CD8-positive, alpha-beta memory T cell (primary cell): ENCODE measurements around the gene SSU72. TPM values are rescaled to one million over a fixed set of nuclear protein-coding genes. Genes with fewer than 3 reads are reported as not detected.
A peak's percentile ranks its signal among the peaks of the same experiment; 100 is the strongest.

Experiments
- CTCF ChIA-PET: fragments of 350-600 bp; sonication (Branson Sonifier 250); formaldehyde crosslinking; loops from one replicate; lab custom pipeline; 2021; ENCODE audit warnings: antibody characterized with exemption; lab: Charles Lee
- POLR2A ChIA-PET: fragments of 350-600 bp; sonication (Branson Sonifier 250); formaldehyde crosslinking; loops from one replicate; lab custom pipeline; 2021; ENCODE audit warnings: antibody characterized with exemption; lab: Charles Lee
- DNase-seq, 5 donors: peaks; one replicate each; pipeline versions ENCODE4 v3.0.0 to v3.0.0-alpha.2; 2020 to 2022; ENCODE audit warnings: mixed read lengths in 1 of 5
- H3K27ac ChIP-seq: one replicate; pipeline ENCODE4 v1.7.0; 2013; ENCODE audit warnings: low read depth, mild to moderate bottlenecking, low read length, moderate library complexity
- H3K27me3 ChIP-seq: 2 replicates; pipeline ENCODE4 v1.7.0; 2013; ENCODE audit warnings: low read length, mild to moderate bottlenecking; ENCODE audit not compliant: insufficient read depth, poor library complexity, severe bottlenecking
- H3K36me3 ChIP-seq: 2 replicates; pipeline ENCODE4 v1.7.0; 2013; ENCODE audit warnings: mild to moderate bottlenecking, low read length, moderate library complexity; ENCODE audit not compliant: insufficient read depth
- H3K4me1 ChIP-seq: 2 replicates; pipeline ENCODE4 v1.7.0; 2013; ENCODE audit warnings: mild to moderate bottlenecking, low read length, moderate library complexity; ENCODE audit not compliant: insufficient read depth
- H3K4me3 ChIP-seq: 2 replicates; pipeline ENCODE4 v1.7.0; 2013; ENCODE audit warnings: mild to moderate bottlenecking, low read length
- H3K9me3 ChIP-seq: 2 replicates; pipeline ENCODE4 v1.7.0; 2013; ENCODE audit warnings: mild to moderate bottlenecking, low read length
- H3K27ac Mint-ChIP-seq, 8 donors: one replicate each; pipeline ENCODE4 v1.8.0; 2020 to 2021; ENCODE audit warnings: mixed read lengths in 8 of 8, mild to moderate bottlenecking in 6 of 8, inconsistent platforms in 3 of 8, moderate library complexity in 3 of 8
- H3K27me3 Mint-ChIP-seq, 2 donors: one replicate each; pipeline ENCODE4 v1.8.0; 2020 to 2021; ENCODE audit warnings: mixed read lengths in 2 of 2, mild to moderate bottlenecking in 1 of 2, moderate library complexity in 1 of 2
- H3K36me3 Mint-ChIP-seq, 3 donors: one replicate each; pipeline ENCODE4 v1.8.0; 2020 to 2021; ENCODE audit warnings: mixed read lengths in 3 of 3, inconsistent platforms in 1 of 3, mild to moderate bottlenecking in 1 of 3
- H3K4me1 Mint-ChIP-seq, 3 donors: one replicate each; pipeline ENCODE4 v1.8.0; 2020 to 2021; ENCODE audit warnings: mixed read lengths in 3 of 3, inconsistent platforms in 1 of 3, mild to moderate bottlenecking in 1 of 3
- H3K4me3 Mint-ChIP-seq, 7 donors: one replicate each; pipeline ENCODE4 v1.8.0; 2020 to 2021; ENCODE audit warnings: mixed read lengths in 7 of 7, mild to moderate bottlenecking in 6 of 7, moderate library complexity in 4 of 7, inconsistent platforms in 2 of 7
- H3K9me3 Mint-ChIP-seq, 5 donors: one replicate each; pipeline ENCODE4 v1.8.0; 2020 to 2022; ENCODE audit warnings: mixed read lengths in 5 of 5, mild to moderate bottlenecking in 3 of 5, moderate library complexity in 2 of 5, inconsistent platforms in 1 of 5
- polyA plus RNA-seq: library from polyadenylated mRNA; unstranded; fragments of 300-500 nt; fragmentation: Illumina TruSeq; gene quantifications from one replicate; pipeline ENCODE4 v1.2.3, GENCODE V29; 2021
- total RNA-seq, 2 experiments: library from RNA; stranded (reverse); gene quantifications; one replicate each; pipeline ENCODE4 v1.2.3, GENCODE V29; 2021

The SSU72 gene
- 100 to 1,000 TPM; 123 to 128 TPM for total RNA-seq
- polyA plus RNA-seq: 231 TPM

GRCh38 chr1:1574721-1575537 lies at the start of gene SSU72:
SSU72 (minus strand) TSS chr1:1574863; CDS start chr1:1574557, 306 bp downstream.
- H3K27ac ChIP-seq: peak within 1 kb of the TSS; percentile 98
- peaks cover 0 to 10% of the 10 kb centered on the region in 2 donors for H3K27me3 Mint-ChIP-seq
- no peaks in the 10 kb centered on the region for H3K27me3 ChIP-seq
- ChIA-PET CTCF (no interaction called here), POLR2A (interaction anchor here (1.0 kb wide), 2 partner anchors 39 to 55 kb away, joined by 3 to 5 read pairs; no protein-coding TSS in a partner anchor)
- H3K36me3 Mint-ChIP-seq: peaks cover 0 to 26% (median 6%) of the 10 kb centered on the region in 3 donors
- H3K9me3 Mint-ChIP-seq: peaks cover 0 to 3% (median 0%) of the 10 kb centered on the region in 5 donors
- no peaks in the 10 kb centered on the region for H3K9me3 ChIP-seq
- peaks cover 25% of the 10 kb centered on the region for H3K4me1 ChIP-seq
- peaks cover 25 to 43% (median 31%) of the 10 kb centered on the region in 3 donors for H3K4me1 Mint-ChIP-seq
- peaks cover 6% of the 10 kb centered on the region for H3K36me3 ChIP-seq
- peak within 1 kb of the TSS; percentile 80 for H3K4me3 ChIP-seq
- H3K4me3 Mint-ChIP-seq: peak within 1 kb of the TSS; percentile 96 to 99 (median 97)
- peak within 1 kb of the TSS; percentile 99 to 100 (median 100) for H3K27ac Mint-ChIP-seq
- DNase-seq: peak; percentile 89 to 95 (median 92)

GRCh38 chr1:1623631-1624442 lies 49.2 kb upstream of the SSU72 start:
- no peaks in the 10 kb centered on the region for H3K4me1 ChIP-seq
- no peak overlapping the region for H3K27ac ChIP-seq
- Mint-ChIP-seq H3K27ac (peak overlapping the region in 1 of 8 donors; percentile 29), H3K4me3 (no peak overlapping the region), H3K36me3 (no peaks in the 10 kb centered on the region), H3K27me3 (peaks cover 0 to 2% of the 10 kb centered on the region in 2 donors), H3K9me3 (no peaks in the 10 kb centered on the region), H3K4me1 (peaks cover 0 to 21% (median 8%) of the 10 kb centered on the region in 3 donors)
- CTCF ChIA-PET: no interaction called here
- no peaks in the 10 kb centered on the region for H3K27me3 ChIP-seq
- DNase-seq: peak in 1 of 5 donors; percentile 45
- no peaks in the 10 kb centered on the region for H3K36me3 ChIP-seq
- H3K4me3 ChIP-seq: no peak overlapping the region
- no peaks in the 10 kb centered on the region for H3K9me3 ChIP-seq
- POLR2A ChIA-PET: no interaction called here

- no peaks in the 10 kb centered on the region for H3K4me1 ChIP-seq
- DNase-seq: peak in 1 of 5 donors; percentile 41
- H3K27ac ChIP-seq: no peak overlapping the region
- H3K4me3 ChIP-seq: no peak overlapping the region
- no peaks in the 10 kb centered on the region for H3K36me3 ChIP-seq
- no peaks in the 10 kb centered on the region for H3K9me3 Mint-ChIP-seq
- CTCF ChIA-PET: no interaction called here
- no peak overlapping the region for H3K27ac Mint-ChIP-seq
- H3K9me3 ChIP-seq: no peaks in the 10 kb centered on the region
- POLR2A ChIA-PET: no interaction called here
- peaks cover 0 to 2% of the 10 kb centered on the region in 2 donors for H3K27me3 Mint-ChIP-seq
- H3K27me3 ChIP-seq: no peaks in the 10 kb centered on the region
- no peaks in the 10 kb centered on the region for H3K36me3 Mint-ChIP-seq
- H3K4me1 Mint-ChIP-seq: peaks cover 0 to 18% (median 8%) of the 10 kb centered on the region in 3 donors
- peak overlapping the region in 1 of 7 donors; percentile 83 for H3K4me3 Mint-ChIP-seq
Observed at GRCh38 chr1:1623181-1623630, 48.5 kb upstream of the SSU72 start.

GRCh38 chr1:1622788-1623094 lies 48.1 kb upstream of the SSU72 start:
- peak overlapping the region in 1 of 7 donors; percentile 83 for H3K4me3 Mint-ChIP-seq
- Histone ChIP-seq H3K27ac (no peak overlapping the region), H3K9me3 (no peaks in the 10 kb centered on the region), H3K36me3 (peaks cover under 1% of the 10 kb centered on the region), H3K27me3 (no peaks in the 10 kb centered on the region), H3K4me1 (no peaks in the 10 kb centered on the region), H3K4me3 (no peak overlapping the region)
- peak overlapping the region in 2 of 8 donors; percentile 22 to 62 for H3K27ac Mint-ChIP-seq
- POLR2A ChIA-PET: no interaction called here
- no peaks in the 10 kb centered on the region for H3K9me3 Mint-ChIP-seq
- H3K27me3 Mint-ChIP-seq: peaks cover 0 to 2% of the 10 kb centered on the region in 2 donors
- peaks cover 0 to 18% (median 8%) of the 10 kb centered on the region in 3 donors for H3K4me1 Mint-ChIP-seq
- peaks cover 0 to 2% (median 0%) of the 10 kb centered on the region in 3 donors for H3K36me3 Mint-ChIP-seq
- CTCF ChIA-PET: no interaction called here
- DNase-seq: peak in 1 of 5 donors; percentile 40

GRCh38 chr1:1622010-1622787 lies 47.5 kb upstream of the SSU72 start:
- peaks cover 0 to 6% (median 0%) of the 10 kb centered on the region in 3 donors for H3K36me3 Mint-ChIP-seq
- Histone ChIP-seq H3K9me3 (no peaks in the 10 kb centered on the region), H3K4me1 (peaks cover 5% of the 10 kb centered on the region), H3K27me3 (no peaks in the 10 kb centered on the region), H3K4me3 (no peak overlapping the region), H3K27ac (no peak overlapping the region), H3K36me3 (peaks cover 4% of the 10 kb centered on the region)
- H3K9me3 Mint-ChIP-seq: peaks cover 0 to 2% (median 0%) of the 10 kb centered on the region in 5 donors
- peak in 1 of 5 donors; percentile 39 for DNase-seq
- H3K4me1 Mint-ChIP-seq: peaks cover 0 to 23% (median 8%) of the 10 kb centered on the region in 3 donors
- H3K27ac Mint-ChIP-seq: peak overlapping the region in 3 of 8 donors; percentile 22 to 84 (median 62)
- peaks cover 0 to 2% of the 10 kb centered on the region in 2 donors for H3K27me3 Mint-ChIP-seq
- CTCF ChIA-PET: interaction anchor here (1.5 kb wide), 1 partner anchor 44 kb away, joined by 4 read pairs; no protein-coding TSS in a partner anchor
- peak overlapping the region in 1 of 7 donors; percentile 83 for H3K4me3 Mint-ChIP-seq
- POLR2A ChIA-PET: interaction anchor here (1.2 kb wide), 1 partner anchor 7 kb away, joined by 4 read pairs; no protein-coding TSS in a partner anchor

GRCh38 chr1:1621173-1622009 lies 46.7 kb upstream of the SSU72 start:
- ChIA-PET POLR2A (interaction anchor here (1.2 kb wide), 1 partner anchor 8 kb away, joined by 4 read pairs; no protein-coding TSS in a partner anchor), CTCF (interaction anchor here (1.5 kb wide), 2 partner anchors 8 to 44 kb away, joined by 4 to 6 read pairs; no protein-coding TSS in a partner anchor)
- no peak for DNase-seq
- Histone ChIP-seq H3K4me1 (peaks cover 13% of the 10 kb centered on the region), H3K4me3 (no peak overlapping the region), H3K27ac (no peak overlapping the region), H3K36me3 (peaks cover 4% of the 10 kb centered on the region), H3K9me3 (no peaks in the 10 kb centered on the region), H3K27me3 (no peaks in the 10 kb centered on the region)
- H3K4me3 Mint-ChIP-seq: no peak overlapping the region
- H3K27ac Mint-ChIP-seq: peak overlapping the region in 1 of 8 donors; percentile 62
- H3K4me1 Mint-ChIP-seq: peaks cover 0 to 32% (median 10%) of the 10 kb centered on the region in 3 donors
- H3K9me3 Mint-ChIP-seq: peaks cover 0 to 2% (median 0%) of the 10 kb centered on the region in 5 donors
- peaks cover 0 to 2% of the 10 kb centered on the region in 2 donors for H3K27me3 Mint-ChIP-seq
- H3K36me3 Mint-ChIP-seq: peaks cover 0 to 8% (median 0%) of the 10 kb centered on the region in 3 donors
